Measurements from ENCODE around the gene SEMA3A.

Gene SEMA3A

GRCh38 chr7:83936056-83936708, 258.4 kb downstream of the SEMA3A start:
- H3K27ac ChIP-seq (ENCODE audit: insufficient read depth, low read length, poor library complexity, severe bottlenecking), result no peak overlapping the region
- H3K9me3 ChIP-seq (ENCODE audit: control insufficient read depth, low read length), result no peaks in the 10 kb centered on the region
- H3K27me3 ChIP-seq (replicated peaks; ENCODE audit: control insufficient read depth, insufficient read depth, low read length, poor library complexity, severe bottlenecking), result no peaks in the 10 kb centered on the region
- no peaks in the 10 kb centered on the region for H3K4me1 ChIP-seq (ENCODE audit: control insufficient read depth, insufficient read depth, low read length, poor library complexity, severe bottlenecking)
- no peak overlapping the region for H3K4me3 ChIP-seq (ENCODE audit: insufficient read depth, low read depth, low read length, poor library complexity, severe bottlenecking)
- DNase-seq, result no peak
- H3K36me3 ChIP-seq (ENCODE audit: control insufficient read depth, insufficient read depth, low read length), result no peaks in the 10 kb centered on the region

DNA sequence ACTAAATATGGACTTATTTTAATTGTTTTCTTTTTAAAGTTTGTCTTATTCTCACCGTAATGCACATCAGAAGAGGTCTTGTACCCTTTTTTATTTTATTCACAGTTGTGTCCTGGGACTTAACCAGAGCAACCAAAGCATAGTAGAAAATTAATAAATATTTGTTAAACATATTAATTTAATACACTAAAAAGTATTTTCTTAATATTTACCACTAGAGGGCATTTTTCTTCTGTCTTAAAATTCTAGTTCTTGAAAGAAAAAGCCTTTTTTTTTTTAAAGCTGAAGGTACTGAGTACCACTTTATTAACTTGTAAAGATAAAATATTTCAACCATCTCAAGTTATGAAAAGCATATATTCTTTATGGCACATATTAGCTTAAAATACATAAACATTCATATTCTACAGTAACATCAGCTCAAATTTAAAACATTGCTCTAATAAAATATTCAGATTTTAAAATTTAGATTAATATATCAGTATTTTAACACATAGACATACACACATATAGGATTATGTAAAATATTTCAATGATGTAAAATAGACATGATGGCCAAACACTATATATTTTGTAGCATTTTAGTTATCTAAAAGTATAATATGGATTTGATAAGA, 260.4 kb downstream of the SEMA3A start:
- Histone ChIP-seq H3K27me3 (replicated peaks; ENCODE audit: control insufficient read depth, insufficient read depth, low read length, poor library complexity, severe bottlenecking) (no peaks in the 10 kb centered on the region), H3K4me3 (ENCODE audit: insufficient read depth, low read depth, low read length, poor library complexity, severe bottlenecking) (no peak overlapping the region), H3K27ac (ENCODE audit: insufficient read depth, low read length, poor library complexity, severe bottlenecking) (no peak overlapping the region), H3K4me1 (ENCODE audit: control insufficient read depth, insufficient read depth, low read length, poor library complexity, severe bottlenecking) (no peaks in the 10 kb centered on the region), H3K36me3 (ENCODE audit: control insufficient read depth, insufficient read depth, low read length) (no peaks in the 10 kb centered on the region), H3K9me3 (ENCODE audit: control insufficient read depth, low read length) (no peaks in the 10 kb centered on the region)
- no peak for DNase-seq

- Histone ChIP-seq H3K27me3 (replicated peaks; ENCODE audit: control insufficient read depth, insufficient read depth, low read length, poor library complexity, severe bottlenecking) (no peaks in the 10 kb centered on the region), H3K9me3 (ENCODE audit: control insufficient read depth, low read length) (no peaks in the 10 kb centered on the region), H3K27ac (ENCODE audit: insufficient read depth, low read length, poor library complexity, severe bottlenecking) (no peak overlapping the region), H3K4me3 (ENCODE audit: insufficient read depth, low read depth, low read length, poor library complexity, severe bottlenecking) (no peak overlapping the region), H3K4me1 (ENCODE audit: control insufficient read depth, insufficient read depth, low read length, poor library complexity, severe bottlenecking) (no peaks in the 10 kb centered on the region), H3K36me3 (ENCODE audit: control insufficient read depth, insufficient read depth, low read length) (no peaks in the 10 kb centered on the region)
- DNase-seq, result no peak
Measured at GRCh38 chr7:83931968-83932367, 262.6 kb downstream of the SEMA3A start.

GRCh38 chr7:83930262-83930661, 264.3 kb downstream of the SEMA3A start:
- Histone ChIP-seq H3K9me3 (ENCODE audit: control insufficient read depth, low read length) (no peaks in the 10 kb centered on the region), H3K27ac (ENCODE audit: insufficient read depth, low read length, poor library complexity, severe bottlenecking) (no peak overlapping the region), H3K27me3 (replicated peaks; ENCODE audit: control insufficient read depth, insufficient read depth, low read length, poor library complexity, severe bottlenecking) (no peaks in the 10 kb centered on the region), H3K4me1 (ENCODE audit: control insufficient read depth, insufficient read depth, low read length, poor library complexity, severe bottlenecking) (no peaks in the 10 kb centered on the region), H3K4me3 (ENCODE audit: insufficient read depth, low read depth, low read length, poor library complexity, severe bottlenecking) (no peak overlapping the region), H3K36me3 (ENCODE audit: control insufficient read depth, insufficient read depth, low read length) (no peaks in the 10 kb centered on the region)
- DNase-seq, result no peak

GRCh38 chr7:83925860-83926259, 268.7 kb downstream of the SEMA3A start:
- no peak overlapping the region for H3K27ac ChIP-seq (ENCODE audit: insufficient read depth, low read length, poor library complexity, severe bottlenecking)
- no peaks in the 10 kb centered on the region for H3K4me1 ChIP-seq (ENCODE audit: control insufficient read depth, insufficient read depth, low read length, poor library complexity, severe bottlenecking)
- H3K4me3 ChIP-seq (ENCODE audit: insufficient read depth, low read depth, low read length, poor library complexity, severe bottlenecking), result no peak overlapping the region
- no peaks in the 10 kb centered on the region for H3K9me3 ChIP-seq (ENCODE audit: control insufficient read depth, low read length)
- no peaks in the 10 kb centered on the region for H3K27me3 ChIP-seq (replicated peaks; ENCODE audit: control insufficient read depth, insufficient read depth, low read length, poor library complexity, severe bottlenecking)
- no peaks in the 10 kb centered on the region for H3K36me3 ChIP-seq (ENCODE audit: control insufficient read depth, insufficient read depth, low read length)
- no peak for DNase-seq

DNA sequence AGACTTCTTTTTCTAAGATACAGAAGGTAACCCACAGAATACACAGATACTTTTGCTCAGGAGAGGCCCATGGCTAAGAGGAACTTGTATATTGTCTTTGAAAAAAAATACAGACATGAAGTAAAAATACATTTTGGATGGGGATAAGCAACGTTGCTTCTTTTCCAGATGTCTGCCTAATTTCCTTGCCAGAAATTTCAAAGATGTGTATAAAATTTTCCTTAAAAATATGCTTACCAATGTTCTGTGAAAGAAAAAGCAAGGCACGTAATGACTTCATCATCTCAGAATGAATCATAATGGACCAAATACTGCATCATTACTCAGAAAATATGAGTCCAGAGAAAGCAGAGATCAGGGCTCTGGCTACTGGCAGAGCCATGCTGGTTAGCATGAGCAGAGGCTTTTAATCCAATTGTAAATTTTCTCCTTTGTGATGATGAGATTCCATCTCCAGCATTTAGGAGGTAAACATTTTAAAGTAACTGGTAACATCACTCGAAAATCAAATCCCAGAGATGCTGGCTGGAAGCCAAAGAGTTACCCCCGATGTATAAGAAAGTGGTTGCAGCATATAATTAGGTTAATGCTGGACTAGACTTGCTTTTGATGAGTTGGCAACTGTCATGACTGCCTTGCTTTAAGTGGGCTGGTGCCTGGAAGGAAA, 272.5 kb downstream of the SEMA3A start:
- no peaks in the 10 kb centered on the region for H3K4me1 ChIP-seq (ENCODE audit: control insufficient read depth, insufficient read depth, low read length, poor library complexity, severe bottlenecking)
- no peak overlapping the region for H3K4me3 ChIP-seq (ENCODE audit: insufficient read depth, low read depth, low read length, poor library complexity, severe bottlenecking)
- no peak overlapping the region for H3K27ac ChIP-seq (ENCODE audit: insufficient read depth, low read length, poor library complexity, severe bottlenecking)
- H3K27me3 ChIP-seq (replicated peaks; ENCODE audit: control insufficient read depth, insufficient read depth, low read length, poor library complexity, severe bottlenecking), result no peaks in the 10 kb centered on the region
- H3K36me3 ChIP-seq (ENCODE audit: control insufficient read depth, insufficient read depth, low read length), result no peaks in the 10 kb centered on the region
- no peak for DNase-seq
- no peaks in the 10 kb centered on the region for H3K9me3 ChIP-seq (ENCODE audit: control insufficient read depth, low read length)

- Histone ChIP-seq H3K36me3 (ENCODE audit: control insufficient read depth, insufficient read depth, low read length) (no peaks in the 10 kb centered on the region), H3K27ac (ENCODE audit: insufficient read depth, low read length, poor library complexity, severe bottlenecking) (no peak overlapping the region), H3K4me1 (ENCODE audit: control insufficient read depth, insufficient read depth, low read length, poor library complexity, severe bottlenecking) (no peaks in the 10 kb centered on the region), H3K9me3 (ENCODE audit: control insufficient read depth, low read length) (no peaks in the 10 kb centered on the region), H3K27me3 (replicated peaks; ENCODE audit: control insufficient read depth, insufficient read depth, low read length, poor library complexity, severe bottlenecking) (no peaks in the 10 kb centered on the region), H3K4me3 (ENCODE audit: insufficient read depth, low read depth, low read length, poor library complexity, severe bottlenecking) (no peak overlapping the region)
- DNase-seq, result no peak
Measured at GRCh38 chr7:83921271-83921940, 273.2 kb downstream of the SEMA3A start.

DNA sequence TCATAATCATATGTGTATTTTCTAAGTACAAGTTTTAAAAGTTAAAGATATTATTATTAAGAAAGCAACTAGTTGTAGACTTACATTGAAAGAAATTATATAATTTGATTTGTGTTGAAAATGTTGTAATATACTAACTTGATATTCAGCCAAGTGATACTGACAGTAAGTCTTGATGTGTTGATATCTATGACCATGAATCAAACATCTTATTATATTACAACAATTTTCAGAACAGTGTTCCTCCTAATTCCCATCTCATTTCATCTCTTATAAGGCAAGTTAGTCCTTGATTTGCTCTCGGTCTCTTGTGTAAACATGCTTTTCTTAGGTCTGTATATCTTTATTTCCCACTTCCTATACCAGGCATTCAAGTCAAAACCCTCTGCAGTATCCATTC, 276.4 kb downstream of the SEMA3A start:
- DNase-seq, result no peak
- H3K9me3 ChIP-seq (ENCODE audit: control insufficient read depth, low read length), result no peaks in the 10 kb centered on the region
- H3K36me3 ChIP-seq (ENCODE audit: control insufficient read depth, insufficient read depth, low read length), result no peaks in the 10 kb centered on the region
- H3K4me3 ChIP-seq (ENCODE audit: insufficient read depth, low read depth, low read length, poor library complexity, severe bottlenecking), result no peak overlapping the region
- no peaks in the 10 kb centered on the region for H3K27me3 ChIP-seq (replicated peaks; ENCODE audit: control insufficient read depth, insufficient read depth, low read length, poor library complexity, severe bottlenecking)
- H3K4me1 ChIP-seq (ENCODE audit: control insufficient read depth, insufficient read depth, low read length, poor library complexity, severe bottlenecking), result no peaks in the 10 kb centered on the region
- no peak overlapping the region for H3K27ac ChIP-seq (ENCODE audit: insufficient read depth, low read length, poor library complexity, severe bottlenecking)

GRCh38 chr7:83913174-83913573, 281.4 kb downstream of the SEMA3A start:
- H3K4me1 ChIP-seq (ENCODE audit: control insufficient read depth, insufficient read depth, low read length, poor library complexity, severe bottlenecking), result no peaks in the 10 kb centered on the region
- H3K36me3 ChIP-seq (ENCODE audit: control insufficient read depth, insufficient read depth, low read length), result no peaks in the 10 kb centered on the region
- H3K27ac ChIP-seq (ENCODE audit: insufficient read depth, low read length, poor library complexity, severe bottlenecking), result no peak overlapping the region
- no peaks in the 10 kb centered on the region for H3K27me3 ChIP-seq (replicated peaks; ENCODE audit: control insufficient read depth, insufficient read depth, low read length, poor library complexity, severe bottlenecking)
- DNase-seq, result no peak
- no peak overlapping the region for H3K4me3 ChIP-seq (ENCODE audit: insufficient read depth, low read depth, low read length, poor library complexity, severe bottlenecking)
- no peaks in the 10 kb centered on the region for H3K9me3 ChIP-seq (ENCODE audit: control insufficient read depth, low read length)

DNA sequence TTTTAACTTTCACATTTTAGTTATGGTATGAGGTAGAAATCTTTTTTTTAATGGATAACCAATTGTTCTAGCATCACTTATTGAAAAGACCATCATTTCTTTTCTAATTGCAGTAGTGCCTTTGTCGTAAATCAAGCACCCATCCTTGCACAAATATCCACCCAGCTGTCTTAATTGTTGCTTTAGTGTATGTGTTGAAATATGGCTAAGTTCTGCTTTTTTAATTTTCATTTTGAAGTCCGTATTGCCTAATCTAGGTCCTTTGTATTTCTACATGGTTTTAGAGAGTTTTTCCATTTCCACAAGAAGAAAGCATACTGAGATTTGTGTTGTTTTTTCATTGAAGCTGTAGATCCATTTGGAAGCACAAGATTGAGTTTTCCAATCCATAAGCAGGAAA, 286.1 kb downstream of the SEMA3A start:
- DNase-seq, result no peak
- no peaks in the 10 kb centered on the region for H3K36me3 ChIP-seq (ENCODE audit: control insufficient read depth, insufficient read depth, low read length)

More for the DNA sequence above, 286.1 kb downstream of the SEMA3A start:
- no peak overlapping the region for H3K4me3 ChIP-seq (ENCODE audit: insufficient read depth, low read depth, low read length, poor library complexity, severe bottlenecking)
- H3K27ac ChIP-seq (ENCODE audit: insufficient read depth, low read length, poor library complexity, severe bottlenecking), result no peak overlapping the region
- H3K27me3 ChIP-seq (replicated peaks; ENCODE audit: control insufficient read depth, insufficient read depth, low read length, poor library complexity, severe bottlenecking), result no peaks in the 10 kb centered on the region
- H3K9me3 ChIP-seq (ENCODE audit: control insufficient read depth, low read length), result no peaks in the 10 kb centered on the region
- H3K4me1 ChIP-seq (ENCODE audit: control insufficient read depth, insufficient read depth, low read length, poor library complexity, severe bottlenecking), result no peaks in the 10 kb centered on the region

All from effector memory CD4-positive, alpha-beta T cell (primary cell).